DMS 273 (cell line): ENCODE measurements around the gene ARHGAP44.
"Not testable (repeated sequence)": the region's sequence is repeated elsewhere in the genome, so short reads cannot be mapped to it uniquely, and the experiment has no call there.

Experiments
- DNase-seq: peaks from one replicate; lab custom pipeline; 2025; ENCODE audit not compliant: unreplicated experiment; lab: John Stamatoyannopoulos, UW

ARHGAP44 gene

GRCh38 chr17:12815642-12816141 is 26.4 kb downstream of the ARHGAP44 start:
- no peak for DNase-seq

- DNase-seq = no peak
Observed at GRCh38 chr17:12821376-12821940, 32.2 kb downstream of the ARHGAP44 start.

- no peak for DNase-seq
Observed at GRCh38 chr17:12826431-12826830, 37.1 kb downstream of the ARHGAP44 start.

- no peak for DNase-seq
Observed at GRCh38 chr17:12830777-12831247, 41.5 kb downstream of the ARHGAP44 start.

GRCh38 chr17:12831839-12832238 is 42.5 kb downstream of the ARHGAP44 start:
- DNase-seq = no peak

GRCh38 chr17:12839042-12839441 is 49.7 kb downstream of the ARHGAP44 start:
- no peak for DNase-seq

GRCh38 chr17:12842936-12843335 is 53.6 kb downstream of the ARHGAP44 start:
- peak; percentile 44 for DNase-seq

- no peak for DNase-seq
Observed at GRCh38 chr17:12850996-12851395, 61.7 kb downstream of the ARHGAP44 start.

GRCh38 chr17:12851901-12852435 is 62.7 kb downstream of the ARHGAP44 start:
- DNase-seq = no peak

GRCh38 chr17:12853921-12854320 is 64.6 kb downstream of the ARHGAP44 start:
- peak; percentile 30 for DNase-seq

GRCh38 chr17:12856416-12856815 is 67.1 kb downstream of the ARHGAP44 start:
- no peak for DNase-seq

- no peak for DNase-seq
Observed at GRCh38 chr17:12857592-12857991, 68.3 kb downstream of the ARHGAP44 start.

GRCh38 chr17:12859520-12859919 is 70.2 kb downstream of the ARHGAP44 start:
- DNase-seq = no peak

- DNase-seq = no peak
Observed at GRCh38 chr17:12865769-12866168, 76.5 kb downstream of the ARHGAP44 start.

GRCh38 chr17:12866244-12866643 is 76.9 kb downstream of the ARHGAP44 start:
- no peak for DNase-seq

GRCh38 chr17:12867726-12868125 is 78.4 kb downstream of the ARHGAP44 start:
- no peak for DNase-seq

GRCh38 chr17:12873415-12874125 is 84.3 kb downstream of the ARHGAP44 start:
- DNase-seq = not testable (repeated sequence)

- DNase-seq = no peak
Observed at GRCh38 chr17:12877953-12878669, 88.8 kb downstream of the ARHGAP44 start.

- not testable (repeated sequence) for DNase-seq
Observed at GRCh38 chr17:12879096-12879495, 89.8 kb downstream of the ARHGAP44 start.

GRCh38 chr17:12883472-12883871 is 94.2 kb downstream of the ARHGAP44 start:
- DNase-seq = no peak

GRCh38 chr17:12887088-12887487 is 97.8 kb downstream of the ARHGAP44 start:
- no peak for DNase-seq
